GM23248 (cell line): ENCODE data around the gene NCAN. TPM values are rescaled to one million over a fixed set of nuclear protein-coding genes. Genes with fewer than 3 reads are reported as not detected.

Experiments used
- DNase-seq: peaks from one replicate; pipeline ENCODE4 v3.0.0-alpha.2; 2015
- H2AFZ ChIP-seq: fragments of 200-600 bp; sonication (generic); 2 replicates; pipeline ENCODE4 v1.6.1; 2016; ENCODE audit warnings: antibody characterized with exemption
- H3F3A ChIP-seq: fragments of 200-600 bp; sonication (generic); 2 replicates; pipeline ENCODE4 v1.6.1; 2016; ENCODE audit warnings: mild to moderate bottlenecking, antibody characterized with exemption, mixed run types; ENCODE audit not compliant: insufficient read depth
- H3K27ac ChIP-seq: fragments of 200-600 bp; sonication (generic); 2 replicates; pipeline ENCODE4 v1.5.1; 2016; ENCODE audit warnings: mild to moderate bottlenecking
- H3K27me3 ChIP-seq: fragments of 200-600 bp; sonication (generic); replicated peaks from 2 replicates; pipeline ENCODE4 v1.6.1; 2016; ENCODE audit warnings: mild to moderate bottlenecking; ENCODE audit not compliant: insufficient read depth
- H3K36me3 ChIP-seq: fragments of 200-600 bp; sonication (generic); 2 replicates; pipeline ENCODE4 v1.6.1; 2016; ENCODE audit warnings: low read depth, mild to moderate bottlenecking
- H3K4me1 ChIP-seq: fragments of 200-600 bp; sonication (generic); 2 replicates; pipeline ENCODE4 v1.6.1; 2016; ENCODE audit warnings: mild to moderate bottlenecking; ENCODE audit not compliant: insufficient read depth
- H3K4me2 ChIP-seq: fragments of 200-600 bp; sonication (generic); one replicate; pipeline ENCODE4 v1.6.1; 2016; ENCODE audit warnings: mild to moderate bottlenecking; ENCODE audit not compliant: unreplicated experiment
- H3K4me3 ChIP-seq: fragments of 200-600 bp; sonication (generic); 2 replicates; pipeline ENCODE4 v1.5.1; 2016; ENCODE audit warnings: mild to moderate bottlenecking
- H3K79me2 ChIP-seq: fragments of 200-600 bp; sonication (generic); 2 replicates; pipeline ENCODE4 v1.6.1; 2016; ENCODE audit warnings: mild to moderate bottlenecking; ENCODE audit not compliant: insufficient read depth
- H3K9ac ChIP-seq: fragments of 200-600 bp; sonication (generic); 2 replicates; pipeline ENCODE4 v1.6.1; 2016; ENCODE audit warnings: mild to moderate bottlenecking
- H3K9me2 ChIP-seq: fragments of 200-600 bp; sonication (generic); 2 replicates; pipeline ENCODE4 v1.6.1; 2016; ENCODE audit warnings: mixed run types, mild to moderate bottlenecking, moderate library complexity; ENCODE audit not compliant: insufficient read depth
- H3K9me3 ChIP-seq: fragments of 200-600 bp; sonication (generic); one replicate; pipeline ENCODE4 v1.6.1; 2017; ENCODE audit warnings: low read depth
- H4K20me1 ChIP-seq: fragments of 200-600 bp; sonication (generic); 2 replicates; pipeline ENCODE4 v1.6.0; 2016; ENCODE audit not compliant: insufficient read depth
- EZH2 ChIP-seq: fragments of 200-600 bp; sonication (generic); IDR thresholded peaks from 2 replicates; pipeline ENCODE4 v1.6.1; 2018; ENCODE audit warnings: antibody characterized with exemption, mild to moderate bottlenecking; ENCODE audit not compliant: insufficient read depth, poor library complexity, severe bottlenecking
- EZH2phosphoT487 ChIP-seq: fragments of 200-600 bp; sonication (generic); IDR thresholded peaks from 2 replicates; pipeline ENCODE4 v1.6.1; 2018; ENCODE audit warnings: antibody characterized with exemption, moderate library complexity, mild to moderate bottlenecking, low read depth; ENCODE audit not compliant: insufficient read depth
- WGBS, 2 experiments: methylation state at CpG; one replicate each; pipeline ENCODE4 v1.1.6; 2015 to 2017; ENCODE audit warnings: low lambda C conversion rate in 2 of 2, low coverage in 1 of 2; ENCODE audit errors: missing lambda C conversion rate in 2 of 2; 5-methylcytosine and 5-hydroxymethylcytosine counted together
- in situ Hi-C: fragments of 300-500 bp; cut with MboI; formaldehyde crosslinking; loops from 2 replicates; pipeline ENCODE4 v1.15.0; 2020
- polyA plus RNA-seq: library from polyadenylated mRNA; unstranded; fragments of >200 nt; fragmentation: Nextera tagmentation; extraction: Ambion mirVana; gene quantifications from 2 replicates; pipeline ENCODE4 v1.2.1, GENCODE V29; 2016
- total RNA-seq: library from RNA; depleted of rRNA; stranded (reverse); fragments of >200 nt; shearing (Covaris generic); gene quantifications from 2 replicates; pipeline ENCODE4 v1.2.3, GENCODE V29; 2014

Gene NCAN
- total and polyA plus RNA-seq, 2 experiments from 2014 or later: not detected

DNA sequence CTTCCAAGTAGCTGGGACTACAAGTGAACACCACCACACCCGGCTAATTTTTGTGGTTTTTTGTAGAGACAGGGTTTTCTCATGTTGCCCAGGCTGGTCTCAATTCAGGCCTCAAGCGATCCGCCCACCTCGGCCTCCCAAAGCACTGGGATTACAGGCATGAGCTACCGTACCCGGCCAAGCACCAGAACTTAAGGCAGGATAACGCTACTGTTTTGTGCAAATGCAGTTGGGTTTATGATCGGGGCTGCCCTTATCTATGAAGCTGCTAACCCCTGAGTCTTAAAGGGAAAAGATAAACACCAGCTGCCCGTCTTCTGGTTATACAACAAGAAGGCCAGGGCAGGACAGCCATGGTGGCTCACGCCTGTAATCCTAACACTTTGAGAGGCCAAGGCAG, 73.9 kb downstream of the NCAN start:
- no peaks in the 10 kb centered on the region for H3K9me3 ChIP-seq
- no peaks in the 10 kb centered on the region for H3K27me3 ChIP-seq
- no peak overlapping the region for H3K27ac ChIP-seq
- in situ Hi-C loops: no loop called here
- no peaks in the 10 kb centered on the region for H4K20me1 ChIP-seq
- H3F3A ChIP-seq: no peaks in the 10 kb centered on the region
- no peak overlapping the region for H2AFZ ChIP-seq
- no peak for TF ChIP-seq EZH2phosphoT487
- no peak for TF ChIP-seq EZH2
- no peak overlapping the region for H3K4me3 ChIP-seq
- 96% methylated on average over 10 of the region's 10 CpGs for WGBS, 2 experiments
- H3K4me2 ChIP-seq: no peak overlapping the region
- no peaks in the 10 kb centered on the region for H3K9me2 ChIP-seq
- no peak overlapping the region for H3K9ac ChIP-seq
- H3K79me2 ChIP-seq: no peaks in the 10 kb centered on the region
- no peaks in the 10 kb centered on the region for H3K4me1 ChIP-seq
- DNase-seq: no peak
- peaks cover 7% of the 10 kb centered on the region; the same call in 1 of the 2 replicates for H3K36me3 ChIP-seq

GRCh38 chr19:19292607-19293006, 80.8 kb downstream of the NCAN start:
- H3K4me3 ChIP-seq: no peak overlapping the region
- no peak overlapping the region for H3K27ac ChIP-seq
- H3K9ac ChIP-seq: no peak overlapping the region
- in situ Hi-C loops: no loop called here
- H3K36me3 ChIP-seq: peaks cover 12% of the 10 kb centered on the region; the same call in 1 of the 2 replicates
- 99% methylated on average over 5 of the region's 5 CpGs for WGBS, 2 experiments
- DNase-seq: no peak
- no peaks in the 10 kb centered on the region for H3K4me1 ChIP-seq
- no peak for TF ChIP-seq EZH2
- TF ChIP-seq EZH2phosphoT487: no peak
- no peaks in the 10 kb centered on the region for H3K27me3 ChIP-seq
- no peak overlapping the region for H2AFZ ChIP-seq
- no peaks in the 10 kb centered on the region for H3F3A ChIP-seq
- H4K20me1 ChIP-seq: no peaks in the 10 kb centered on the region
- no peak overlapping the region for H3K4me2 ChIP-seq
- H3K79me2 ChIP-seq: no peaks in the 10 kb centered on the region
- H3K9me3 ChIP-seq: no peaks in the 10 kb centered on the region
- no peaks in the 10 kb centered on the region for H3K9me2 ChIP-seq

- peaks cover 12% of the 10 kb centered on the region; the same call in 1 of the 2 replicates for H3K36me3 ChIP-seq
Observed at GRCh38 chr19:19294914-19295313, 83.2 kb downstream of the NCAN start.

GRCh38 chr19:19296953-19297689, 85.4 kb downstream of the NCAN start:
- no peak overlapping the region for H2AFZ ChIP-seq
- DNase-seq: no peak

More at GRCh38 chr19:19294914-19295313, 83.2 kb downstream of the NCAN start:
- H3K27me3 ChIP-seq: no peaks in the 10 kb centered on the region
- in situ Hi-C loops: no loop called here
- H4K20me1 ChIP-seq: no peaks in the 10 kb centered on the region
- 91 to 92% methylated on average over 4 of the region's 4 CpGs for WGBS, 2 experiments
- no peak overlapping the region for H3K27ac ChIP-seq
- H2AFZ ChIP-seq: no peak overlapping the region
- no peaks in the 10 kb centered on the region for H3K9me2 ChIP-seq
- no peak overlapping the region for H3K9ac ChIP-seq
- no peaks in the 10 kb centered on the region for H3K9me3 ChIP-seq
- no peaks in the 10 kb centered on the region for H3F3A ChIP-seq
- H3K4me2 ChIP-seq: no peak overlapping the region
- no peak overlapping the region for H3K4me3 ChIP-seq
- H3K4me1 ChIP-seq: no peaks in the 10 kb centered on the region
- TF ChIP-seq EZH2 (no peak), EZH2phosphoT487 (no peak)
- no peak for DNase-seq
- no peaks in the 10 kb centered on the region for H3K79me2 ChIP-seq

DNA sequence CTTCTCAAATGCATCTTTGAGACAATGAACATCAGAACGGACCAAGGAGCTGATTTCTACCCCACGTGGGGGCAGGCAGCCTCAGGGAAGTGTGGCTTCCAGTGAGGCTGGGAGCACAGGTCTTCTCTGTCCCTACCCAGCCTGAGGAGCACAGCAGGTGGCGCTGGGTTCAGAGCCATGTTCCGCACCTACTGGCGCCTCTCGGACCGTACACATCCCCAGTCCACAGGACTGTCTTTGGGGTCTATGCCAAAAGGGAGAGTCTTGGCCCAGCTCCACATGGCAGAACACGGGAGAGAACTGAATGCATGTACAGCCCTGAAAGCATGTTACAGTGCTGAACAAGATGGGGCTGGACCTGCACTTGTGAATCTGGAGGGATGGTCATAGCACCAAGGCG, 86.0 kb downstream of the NCAN start:
- H3K79me2 ChIP-seq: no peaks in the 10 kb centered on the region
- DNase-seq: no peak
- no peak overlapping the region for H3K4me3 ChIP-seq
- no peak overlapping the region for H3K4me2 ChIP-seq
- H3K9me2 ChIP-seq: no peaks in the 10 kb centered on the region
- no peaks in the 10 kb centered on the region for H3K4me1 ChIP-seq
- no peak overlapping the region for H2AFZ ChIP-seq
- in situ Hi-C loops: no loop called here
- H3F3A ChIP-seq: no peaks in the 10 kb centered on the region
- 89 to 93% methylated on average over 9 of the region's 9 CpGs for WGBS, 2 experiments
- H3K9me3 ChIP-seq: no peaks in the 10 kb centered on the region
- H3K27me3 ChIP-seq: no peaks in the 10 kb centered on the region
- peaks cover 10% of the 10 kb centered on the region; the same call in 1 of the 2 replicates for H3K36me3 ChIP-seq
- TF ChIP-seq EZH2phosphoT487 (no peak), EZH2 (no peak)
- H4K20me1 ChIP-seq: no peaks in the 10 kb centered on the region
- no peak overlapping the region for H3K27ac ChIP-seq
- no peak overlapping the region for H3K9ac ChIP-seq

More at GRCh38 chr19:19296953-19297689, 85.4 kb downstream of the NCAN start:
- no peaks in the 10 kb centered on the region for H3K9me3 ChIP-seq
- no peaks in the 10 kb centered on the region for H3K4me1 ChIP-seq
- WGBS, 2 experiments: 88 to 90% methylated on average over 19 of the region's 19 CpGs
- H3K27ac ChIP-seq: no peak overlapping the region
- no peak overlapping the region for H3K9ac ChIP-seq
- H3F3A ChIP-seq: no peaks in the 10 kb centered on the region
- no peaks in the 10 kb centered on the region for H3K79me2 ChIP-seq
- no peak overlapping the region for H3K4me2 ChIP-seq
- no peak overlapping the region for H3K4me3 ChIP-seq
- no peaks in the 10 kb centered on the region for H3K27me3 ChIP-seq
- H3K36me3 ChIP-seq: peaks cover 12% of the 10 kb centered on the region; the same call in 1 of the 2 replicates
- H4K20me1 ChIP-seq: no peaks in the 10 kb centered on the region
- in situ Hi-C loops: no loop called here
- no peak for TF ChIP-seq EZH2phosphoT487
- TF ChIP-seq EZH2: no peak
- no peaks in the 10 kb centered on the region for H3K9me2 ChIP-seq
